SK-N-SH (cell line): ENCODE results near the gene TMEM245. TPM values are rescaled to one million over a fixed set of nuclear protein-coding genes. Genes with fewer than 3 reads are reported as not detected.

Experiments used
- CTCF ChIA-PET: fragments of 300-600, 350-600 bp; formaldehyde crosslinking; extraction: SDS; loops from one replicate; lab custom pipeline; 2021; lab: Yijun Ruan, JAX
- POLR2A ChIA-PET: fragments of 350-600 bp; sonication (Branson Sonifier 250); formaldehyde crosslinking; extraction: SDS; loops from one replicate; lab custom pipeline; 2020; ENCODE audit warnings: antibody characterized with exemption, inconsistent platforms; lab: Yijun Ruan, JAX
- DNase-seq: peaks from one replicate; pipeline ENCODE4 v3.0.0; 2012
- H2AFZ ChIP-seq: fragments of 200-600 bp; sonication (generic); 2 replicates; pipeline ENCODE4 v1.8.1; 2016; ENCODE audit warnings: antibody characterized with exemption, mild to moderate bottlenecking, low read depth
- H3F3A ChIP-seq: fragments of 200-600 bp; sonication (generic); replicated peaks from 2 replicates; pipeline ENCODE3; 2016; ENCODE audit warnings: antibody characterized with exemption, mild to moderate bottlenecking; ENCODE audit not compliant: insufficient read depth
- H3K27ac ChIP-seq, 2 experiments: fragments of 200-500 bp in 1 of 2; fragments of 200-600 bp in 1 of 2; sonication (Bioruptor generic) in 1 of 2; sonication (generic), shearing (Covaris generic) in 1 of 2; 2 replicates each; pipeline versions ENCODE4 v1.5.1 to v1.6.1; 2014 to 2016; ENCODE audit warnings: low read depth in 2 of 2, inconsistent platforms in 1 of 2, low read length in 1 of 2, mild to moderate bottlenecking in 1 of 2, mixed read lengths in 1 of 2
- H3K27me3 ChIP-seq: fragments of 200-600 bp; sonication (generic), shearing (Covaris generic); 2 replicates; pipeline ENCODE4 v1.6.1; 2016; ENCODE audit warnings: mixed run types; ENCODE audit not compliant: insufficient read depth
- H3K36me3 ChIP-seq, 2 experiments: fragments of 200-500 bp in 1 of 2; fragments of 200-600 bp in 1 of 2; sonication (Bioruptor generic) in 1 of 2; sonication (generic) in 1 of 2; replicated peaks in 1 of 2; 2 replicates each; pipeline versions ENCODE3 to v1.5.1; 2014 to 2016; ENCODE audit warnings: low read length in 1 of 2, mild to moderate bottlenecking in 1 of 2; ENCODE audit not compliant: insufficient read depth in 2 of 2, control insufficient read depth in 1 of 2
- H3K4me1 ChIP-seq, 2 experiments: fragments of 200-500 bp in 1 of 2; fragments of 200-600 bp in 1 of 2; sonication (Bioruptor generic) in 1 of 2; sonication (generic), shearing (Covaris generic) in 1 of 2; 2 replicates each; pipeline versions ENCODE4 v1.5.1 to v1.6.1; 2014 to 2016; ENCODE audit warnings: low read depth in 1 of 2, low read length in 1 of 2, mixed run types in 1 of 2; ENCODE audit not compliant: insufficient read depth in 2 of 2, control insufficient read depth in 1 of 2
- H3K4me2 ChIP-seq: fragments of 200-600 bp; sonication (generic), shearing (Covaris generic); 2 replicates; pipeline ENCODE4 v1.6.1; 2017; ENCODE audit warnings: mixed run types
- H3K4me3 ChIP-seq, 2 experiments: fragments of 200-500 bp in 1 of 2; fragments of 200-600 bp in 1 of 2; sonication (Bioruptor generic) in 1 of 2; sonication (generic), shearing (Covaris generic) in 1 of 2; 2 replicates each; pipeline versions ENCODE4 v1.5.1 to v1.8.1; 2014 to 2016; ENCODE audit warnings: low read depth in 2 of 2, inconsistent platforms in 1 of 2, low read length in 1 of 2, mild to moderate bottlenecking in 1 of 2, mixed read lengths in 1 of 2, moderate library complexity in 1 of 2
- H3K79me2 ChIP-seq: fragments of 200-600 bp; sonication (generic); 2 replicates; pipeline ENCODE4 v1.8.1; 2017; ENCODE audit warnings: mild to moderate bottlenecking; ENCODE audit not compliant: insufficient read depth
- H3K9ac ChIP-seq: fragments of 200-600 bp; sonication (generic); 2 replicates; pipeline ENCODE4 v1.6.1; 2017; ENCODE audit warnings: mixed run types
- H3K9me2 ChIP-seq: fragments of 200-600 bp; sonication (generic); 2 replicates; pipeline ENCODE4 v1.6.1; 2017; ENCODE audit warnings: mixed run types
- H3K9me3 ChIP-seq: fragments of 200-600 bp; sonication (generic); 2 replicates; pipeline ENCODE4 v1.6.1; 2017; ENCODE audit warnings: mixed run types, mild to moderate bottlenecking, moderate library complexity
- H4K20me1 ChIP-seq: fragments of 200-600 bp; sonication (generic); 2 replicates; pipeline ENCODE4 v1.6.1; 2017; ENCODE audit warnings: mild to moderate bottlenecking, mixed run types; ENCODE audit not compliant: insufficient read depth
- CHD2 ChIP-seq: fragments of 150-350 bp; IDR thresholded peaks from 2 replicates; pipeline ENCODE4 v1.6.1; 2018; ENCODE audit warnings: low read length; ENCODE audit not compliant: partially characterized antibody
- EP300 ChIP-seq, 2 experiments: IDR thresholded peaks; 2 replicates each; pipeline versions ENCODE4 v1.4.0 to v1.6.1; 2012; ENCODE audit warnings: borderline replicate concordance in 1 of 2, low read depth in 1 of 2, low read length in 1 of 2
- EZH2phosphoT487 ChIP-seq: fragments of 200-600 bp; sonication (generic); IDR thresholded peaks from 2 replicates; pipeline ENCODE4 v1.6.1; 2017; ENCODE audit warnings: low read depth, mixed run types, mild to moderate bottlenecking, antibody characterized with exemption, moderate library complexity, borderline replicate concordance
- FOXJ3 ChIP-seq: sonication (generic); formaldehyde crosslinking; IDR thresholded peaks from 2 replicates; pipeline ENCODE4 v1.5.1; 2020; ENCODE audit warnings: mild to moderate bottlenecking, missing genetic modification reagents
- FOXM1 ChIP-seq: IDR thresholded peaks from 2 replicates; pipeline ENCODE4 v1.4.0; 2012; ENCODE audit warnings: low read depth, mild to moderate bottlenecking
- JUND ChIP-seq: IDR thresholded peaks from 2 replicates; pipeline ENCODE4 v1.4.0; 2012
- MXI1 ChIP-seq: IDR thresholded peaks from 2 replicates; pipeline ENCODE4 v1.6.1; 2012; ENCODE audit warnings: mild to moderate bottlenecking, low read depth, low read length, improper control_type of control experiment
- NRF1 ChIP-seq: IDR thresholded peaks from 2 replicates; pipeline ENCODE4 v1.6.1; 2012; ENCODE audit warnings: low read depth, mild to moderate bottlenecking, low read length
- POLR2AphosphoS5 ChIP-seq: IDR thresholded peaks from 2 replicates; pipeline ENCODE4 v1.6.1; 2012; ENCODE audit warnings: low read depth, low read length
- SIN3A ChIP-seq: IDR thresholded peaks from 2 replicates; pipeline ENCODE4 v1.6.1; 2012; ENCODE audit warnings: low read depth, mild to moderate bottlenecking, low read length, moderate library complexity, borderline replicate concordance
- SMC3 ChIP-seq: IDR thresholded peaks from 2 replicates; pipeline ENCODE4 v1.6.1; 2012; ENCODE audit warnings: low read depth, low read length, improper control_type of control experiment
- TCF12 ChIP-seq: IDR thresholded peaks from 2 replicates; pipeline ENCODE4 v1.4.0; 2012
- TEAD4 ChIP-seq: IDR thresholded peaks from 2 replicates; pipeline ENCODE4 v1.4.0; 2012; ENCODE audit warnings: mild to moderate bottlenecking, borderline replicate concordance; ENCODE audit not compliant: insufficient read depth
- WGBS: methylation state at CpG from one replicate; pipeline ENCODE4 v1.1.6; 2017; ENCODE audit warnings: low lambda C conversion rate; 5-methylcytosine and 5-hydroxymethylcytosine counted together
- polyA plus RNA-seq, 3 experiments: library from polyadenylated mRNA; depleted of rRNA; stranded (reverse); fragments of >200 nt; gene quantifications; 2 replicates each; pipeline ENCODE4 v1.2.3, GENCODE V29; 2012
- TF ChIP-seq, protein P1 (sequence below): fragments of 200-600 bp; sonication (generic); IDR thresholded peaks from 2 replicates; pipeline ENCODE4 v1.6.1; 2017; ENCODE audit warnings: antibody characterized with exemption, mild to moderate bottlenecking, moderate library complexity

Gene TMEM245
- polyA plus RNA-seq, 1 of the 3 experiments (the other 2 are of a cell fraction): 17.5 TPM

DNA sequence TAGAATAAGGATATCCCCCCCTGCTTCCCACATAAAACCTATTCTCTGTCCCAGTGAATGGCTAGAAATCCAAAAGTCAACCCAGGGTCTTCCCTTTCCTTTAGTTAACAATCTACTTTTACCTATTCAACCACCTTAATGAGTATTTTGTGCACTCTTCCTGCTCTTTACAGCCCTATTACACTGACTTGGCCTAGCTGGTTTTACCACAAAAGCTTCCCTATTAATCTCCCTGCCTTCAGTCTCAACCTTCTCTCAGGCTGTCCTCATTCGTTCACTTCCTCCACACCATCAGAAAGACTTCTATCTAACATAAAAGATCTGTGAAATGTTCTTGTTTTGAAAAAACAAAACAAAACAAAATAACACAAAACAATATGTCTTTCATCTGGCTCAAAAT is 122.6 kb downstream of the TMEM245 start:
- no peak overlapping the region for H3K27ac ChIP-seq
- TF ChIP-seq NRF1 (no peak), POLR2AphosphoS5 (no peak), CHD2 (no peak), SMC3 (no peak)
- TF ChIP-seq, all 33 proteins: peak for 0
- Histone ChIP-seq H3K79me2 (peaks cover 81% of the 10 kb centered on the region), H3K9ac (no peak overlapping the region), H3K9me2 (no peaks in the 10 kb centered on the region), H3K4me1 (peaks cover 0 to 5% of the 10 kb centered on the region in 2 experiments; a peak in 1 of 4 replicates), H3K27me3 (no peaks in the 10 kb centered on the region), H3K4me2 (no peak overlapping the region), H3K9me3 (no peaks in the 10 kb centered on the region), H2AFZ (no peak overlapping the region), H3K4me3 (no peak overlapping the region), H3K36me3 (peaks cover 11 to 13% of the 10 kb centered on the region in 2 experiments), H3F3A (peaks cover 11% of the 10 kb centered on the region), H4K20me1 (no peaks in the 10 kb centered on the region)
- WGBS: 89% methylated on average over 1 of the region's 1 CpG
- no peak for DNase-seq
- POLR2A ChIA-PET: no interaction called here
- CTCF ChIA-PET: no interaction called here

DNA sequence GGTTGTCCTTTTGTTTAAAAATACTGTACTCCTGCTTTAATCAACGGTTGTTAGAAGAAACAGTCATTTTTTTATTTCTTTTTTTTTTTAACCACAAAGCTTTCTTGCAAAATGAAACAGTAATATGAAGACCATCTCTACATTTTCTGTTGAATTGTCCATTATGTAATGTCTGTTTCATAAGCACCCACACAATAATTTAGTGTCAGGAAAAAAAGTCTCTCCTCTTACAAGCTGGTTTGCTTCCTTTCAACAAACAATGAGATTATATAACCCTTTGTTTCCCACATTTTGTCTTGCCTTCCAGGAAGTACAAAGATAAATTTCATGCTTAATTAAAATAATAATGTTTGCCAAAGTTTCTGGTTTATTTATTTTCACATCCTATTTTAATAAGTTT is 123.1 kb downstream of the TMEM245 start:
- TF ChIP-seq FOXM1 (no peak), JUND (no peak), TCF12 (no peak), TEAD4 (no peak), EP300 (IDR thresholded peaks at IDR 0.05; ENCODE audit: borderline replicate concordance in 1 of 2, low read depth in 1 of 2, low read length in 1 of 2) (no peak), MXI1 (no peak), SIN3A (no peak)
- TF ChIP-seq, protein P1, sequence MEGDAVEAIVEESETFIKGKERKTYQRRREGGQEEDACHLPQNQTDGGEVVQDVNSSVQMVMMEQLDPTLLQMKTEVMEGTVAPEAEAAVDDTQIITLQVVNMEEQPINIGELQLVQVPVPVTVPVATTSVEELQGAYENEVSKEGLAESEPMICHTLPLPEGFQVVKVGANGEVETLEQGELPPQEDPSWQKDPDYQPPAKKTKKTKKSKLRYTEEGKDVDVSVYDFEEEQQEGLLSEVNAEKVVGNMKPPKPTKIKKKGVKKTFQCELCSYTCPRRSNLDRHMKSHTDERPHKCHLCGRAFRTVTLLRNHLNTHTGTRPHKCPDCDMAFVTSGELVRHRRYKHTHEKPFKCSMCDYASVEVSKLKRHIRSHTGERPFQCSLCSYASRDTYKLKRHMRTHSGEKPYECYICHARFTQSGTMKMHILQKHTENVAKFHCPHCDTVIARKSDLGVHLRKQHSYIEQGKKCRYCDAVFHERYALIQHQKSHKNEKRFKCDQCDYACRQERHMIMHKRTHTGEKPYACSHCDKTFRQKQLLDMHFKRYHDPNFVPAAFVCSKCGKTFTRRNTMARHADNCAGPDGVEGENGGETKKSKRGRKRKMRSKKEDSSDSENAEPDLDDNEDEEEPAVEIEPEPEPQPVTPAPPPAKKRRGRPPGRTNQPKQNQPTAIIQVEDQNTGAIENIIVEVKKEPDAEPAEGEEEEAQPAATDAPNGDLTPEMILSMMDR: no peak
- H3F3A ChIP-seq: peaks cover 6% of the 10 kb centered on the region
- H2AFZ ChIP-seq: no peak overlapping the region
- H4K20me1 ChIP-seq: no peaks in the 10 kb centered on the region
- H3K79me2 ChIP-seq: peaks cover 81% of the 10 kb centered on the region
- no peak overlapping the region for H3K9ac ChIP-seq
- H3K27me3 ChIP-seq: no peaks in the 10 kb centered on the region
- H3K9me3 ChIP-seq: no peaks in the 10 kb centered on the region
- H3K4me1 ChIP-seq: peaks cover 0 to 5% of the 10 kb centered on the region in 2 experiments; a peak in 1 of 4 replicates
- WGBS: 100% methylated on average over 1 of the region's 1 CpG
- H3K4me2 ChIP-seq: no peak overlapping the region
- H3K4me3 ChIP-seq: no peak overlapping the region
- peaks cover 11 to 16% of the 10 kb centered on the region in 2 experiments for H3K36me3 ChIP-seq
- no peaks in the 10 kb centered on the region for H3K9me2 ChIP-seq
- ChIA-PET POLR2A (no interaction called here), CTCF (no interaction called here)
- no peak overlapping the region; a peak in 1 of 4 replicates for H3K27ac ChIP-seq
- no peak for DNase-seq

DNA sequence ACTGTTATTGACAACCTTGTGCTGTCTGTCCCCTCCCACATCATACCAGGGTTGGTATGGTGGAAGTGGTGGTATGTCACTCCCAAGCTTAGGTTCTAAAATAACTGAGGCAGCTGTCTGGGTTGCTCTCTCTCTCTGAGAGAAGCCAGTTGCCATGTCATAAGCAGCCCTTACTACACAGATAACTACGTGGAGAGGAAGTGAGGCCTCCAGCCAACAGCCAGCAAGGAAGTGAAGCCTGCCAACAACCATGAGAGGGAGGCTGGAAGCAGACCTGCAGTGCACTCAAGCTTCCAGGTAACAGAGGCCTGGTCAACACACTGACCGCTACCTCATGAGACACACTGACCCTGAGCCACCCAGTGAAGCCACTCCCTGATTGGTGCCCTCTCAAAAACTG is 125.1 kb downstream of the TMEM245 start:
- H3K79me2 ChIP-seq: peaks cover 70% of the 10 kb centered on the region
- POLR2A ChIA-PET: no interaction called here
- 67% methylated on average over 2 of the region's 2 CpGs for WGBS

More for the DNA sequence above, 125.1 kb downstream of the TMEM245 start:
- H3K4me1 ChIP-seq: peaks cover 0 to 5% of the 10 kb centered on the region in 2 experiments; a peak in 1 of 4 replicates
- H3K9ac ChIP-seq: no peak overlapping the region
- H4K20me1 ChIP-seq: no peaks in the 10 kb centered on the region
- peaks cover 21 to 26% of the 10 kb centered on the region in 2 experiments for H3K36me3 ChIP-seq
- H3K9me2 ChIP-seq: no peaks in the 10 kb centered on the region
- no peak overlapping the region for H3K4me2 ChIP-seq
- no peak overlapping the region for H3K4me3 ChIP-seq
- no peaks in the 10 kb centered on the region for H3K27me3 ChIP-seq
- TF ChIP-seq FOXM1 (no peak), EZH2phosphoT487 (no peak), FOXJ3 (CRISPR knock-in tag) (no peak)
- CTCF ChIA-PET: no interaction called here
- H3F3A ChIP-seq: no peaks in the 10 kb centered on the region
- H3K27ac ChIP-seq: peak overlapping the region in 1 of 2 experiments; percentile 7; a peak in 1 of 4 replicates
- H2AFZ ChIP-seq: no peak overlapping the region
- DNase-seq: no peak
- no peaks in the 10 kb centered on the region for H3K9me3 ChIP-seq
